NT2/D1 (cell line): Measurements from ENCODE around the gene DPYSL5.

ENCODE experiments used
- YY1 ChIP-seq: IDR thresholded peaks from 2 replicates; pipeline ENCODE4 v1.6.1; 2011; ENCODE audit not compliant: insufficient read length, insufficient read depth
- ZNF274 ChIP-seq: IDR thresholded peaks from 2 replicates; pipeline ENCODE4 v1.6.1; 2011; ENCODE audit warnings: mild to moderate bottlenecking, low read depth, low read length

GRCh38 chr2:26988058-26988860 lies 140.3 kb downstream of the DPYSL5 start:
- no peak for TF ChIP-seq ZNF274
- TF ChIP-seq YY1, result no peak
